ENCODE measurements around the gene BTD. TPM values are rescaled to one million over a fixed set of nuclear protein-coding genes. Genes with fewer than 3 reads are reported as not detected.

Gene BTD
- total RNA-seq, 1 donor from 2014 or later: 15.3 TPM

- H3K36me3 ChIP-seq (ENCODE audit: control insufficient read depth, insufficient read depth, low read length): no peaks in the 10 kb centered on the region
- no peak for DNase-seq (ENCODE audit: low read depth)
- TF ChIP-seq CTCF (IDR thresholded peaks at IDR 0.05; ENCODE audit: insufficient read depth, low read length, poor library complexity, severe bottlenecking): no peak
- H3K4me3 ChIP-seq (ENCODE audit: low read depth, low read length): no peak overlapping the region
- no peaks in the 10 kb centered on the region for H3K27me3 ChIP-seq (ENCODE audit: control insufficient read depth, insufficient read depth, low read length)
Measured at GRCh38 chr3:15558581-15558980, 43.0 kb upstream of the BTD start.

DNA sequence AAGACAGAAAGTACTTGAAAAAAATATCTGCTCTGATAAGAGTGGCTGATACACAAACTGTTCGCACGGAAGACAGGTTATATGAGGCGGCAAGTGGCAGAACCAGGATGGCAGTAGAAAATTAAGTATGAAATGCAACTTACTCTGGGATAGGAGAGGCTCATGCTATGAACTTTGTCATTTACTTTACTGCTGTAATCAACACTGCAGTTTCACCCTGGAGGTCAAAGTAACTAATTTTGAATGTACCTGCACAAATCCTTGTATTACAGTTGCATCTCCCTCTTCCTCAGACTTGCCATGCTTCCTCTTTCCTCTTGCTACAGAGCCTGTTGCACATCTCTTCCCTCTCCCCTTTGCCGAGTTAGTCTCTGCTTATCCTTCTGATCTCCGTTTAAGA lies 39.0 kb upstream of the BTD start:
- no peak for TF ChIP-seq CTCF (IDR thresholded peaks at IDR 0.05; ENCODE audit: insufficient read depth, low read length, poor library complexity, severe bottlenecking)
- Histone ChIP-seq H3K4me3 (ENCODE audit: low read depth, low read length) (no peak overlapping the region), H3K27me3 (ENCODE audit: control insufficient read depth, insufficient read depth, low read length) (no peaks in the 10 kb centered on the region), H3K36me3 (ENCODE audit: control insufficient read depth, insufficient read depth, low read length) (no peaks in the 10 kb centered on the region)
- no peak for DNase-seq (ENCODE audit: low read depth)

GRCh38 chr3:15563190-15563589 lies 38.4 kb upstream of the BTD start:
- Histone ChIP-seq H3K36me3 (ENCODE audit: control insufficient read depth, insufficient read depth, low read length) (peaks cover 1% of the 10 kb centered on the region), H3K27me3 (ENCODE audit: control insufficient read depth, insufficient read depth, low read length) (no peaks in the 10 kb centered on the region), H3K4me3 (ENCODE audit: low read depth, low read length) (no peak overlapping the region)
- TF ChIP-seq CTCF (IDR thresholded peaks at IDR 0.05; ENCODE audit: insufficient read depth, low read length, poor library complexity, severe bottlenecking): no peak
- DNase-seq (ENCODE audit: low read depth): no peak

DNA sequence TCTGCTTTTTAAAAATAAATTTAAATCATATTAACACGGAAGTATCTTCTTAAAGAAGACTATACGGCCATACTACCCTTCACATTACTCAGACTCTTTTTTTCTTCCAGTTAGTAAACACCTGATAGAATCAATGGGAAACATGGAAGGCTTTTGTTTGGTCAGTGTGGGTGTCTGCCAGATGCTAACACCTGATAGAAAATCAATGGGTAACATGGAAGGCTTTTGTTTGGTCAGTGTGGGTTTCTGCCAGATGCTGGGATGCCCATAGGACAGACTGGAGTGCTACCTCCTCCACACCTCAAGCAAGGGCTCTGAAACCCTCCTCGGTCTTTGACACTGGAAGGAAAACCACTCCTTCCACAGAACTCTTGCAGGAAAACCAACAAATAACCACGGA lies 29.4 kb upstream of the BTD start:
- Histone ChIP-seq H3K4me3 (ENCODE audit: low read depth, low read length) (no peak overlapping the region), H3K27me3 (ENCODE audit: control insufficient read depth, insufficient read depth, low read length) (no peaks in the 10 kb centered on the region), H3K36me3 (ENCODE audit: control insufficient read depth, insufficient read depth, low read length) (peaks cover 1% of the 10 kb centered on the region)
- DNase-seq (ENCODE audit: low read depth): no peak
- TF ChIP-seq CTCF (IDR thresholded peaks at IDR 0.05; ENCODE audit: insufficient read depth, low read length, poor library complexity, severe bottlenecking): no peak

- DNase-seq (ENCODE audit: low read depth): no peak
- Histone ChIP-seq H3K4me3 (ENCODE audit: low read depth, low read length) (no peak overlapping the region), H3K27me3 (ENCODE audit: control insufficient read depth, insufficient read depth, low read length) (no peaks in the 10 kb centered on the region), H3K36me3 (ENCODE audit: control insufficient read depth, insufficient read depth, low read length) (no peaks in the 10 kb centered on the region)
- no peak for TF ChIP-seq CTCF (IDR thresholded peaks at IDR 0.05; ENCODE audit: insufficient read depth, low read length, poor library complexity, severe bottlenecking)
Measured at GRCh38 chr3:15575446-15575845, 26.1 kb upstream of the BTD start.

DNA sequence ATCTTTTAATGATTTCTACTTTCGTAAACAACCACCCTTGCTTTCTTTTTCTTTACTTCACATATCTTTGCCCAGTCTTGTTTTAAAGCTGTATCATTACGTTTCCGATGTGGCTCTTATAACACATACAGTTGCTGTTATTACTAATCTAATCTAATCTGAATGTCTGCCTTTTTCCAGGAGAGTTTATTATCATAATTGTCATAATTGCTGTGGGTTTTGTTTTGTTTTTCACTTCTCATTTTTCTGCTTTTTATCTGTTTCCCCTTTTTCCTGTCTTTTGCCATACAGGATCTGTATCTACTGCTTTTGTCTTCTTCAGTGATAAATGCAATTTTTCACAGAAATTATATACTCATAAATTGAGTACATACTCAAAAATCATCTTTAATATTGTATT lies 25.1 kb upstream of the BTD start:
- Histone ChIP-seq H3K27me3 (ENCODE audit: control insufficient read depth, insufficient read depth, low read length) (no peaks in the 10 kb centered on the region), H3K4me3 (ENCODE audit: low read depth, low read length) (no peak overlapping the region), H3K36me3 (ENCODE audit: control insufficient read depth, insufficient read depth, low read length) (no peaks in the 10 kb centered on the region)
- TF ChIP-seq CTCF (IDR thresholded peaks at IDR 0.05; ENCODE audit: insufficient read depth, low read length, poor library complexity, severe bottlenecking): no peak
- no peak for DNase-seq (ENCODE audit: low read depth)
